ENCODE results near the gene HNRNPD.
A peak's percentile ranks its signal among the peaks of the same experiment; 100 is the strongest.
"Not testable (repeated sequence)": the region's sequence is repeated elsewhere in the genome, so short reads cannot be mapped to it uniquely, and the experiment has no call there.

HNRNPD gene

GRCh38 chr4:82373816-82374625, at the start of gene HNRNPD:
TSS of gene HNRNPD (minus strand) at chr4:82373991. CDS start at chr4:82373678, 313 bp downstream.
- DNase-seq (ENCODE audit: low read depth in 2 of 2, low spot score in 1 of 2) = peak; percentile 69 to 85

GRCh38 chr4:82422616-82423015, 48.8 kb upstream of the HNRNPD start:
- DNase-seq (ENCODE audit: low read depth in 2 of 2, low spot score in 1 of 2) = no peak

- no peak for DNase-seq (ENCODE audit: low read depth in 2 of 2, low spot score in 1 of 2)
Observed at GRCh38 chr4:82421796-82422560, 48.2 kb upstream of the HNRNPD start.

- DNase-seq (ENCODE audit: low read depth in 2 of 2, low spot score in 1 of 2) = no peak
Observed at GRCh38 chr4:82419451-82419850, 45.7 kb upstream of the HNRNPD start.

GRCh38 chr4:82415922-82416365, 42.2 kb upstream of the HNRNPD start:
- DNase-seq (ENCODE audit: low read depth in 2 of 2, low spot score in 1 of 2) = no peak

GRCh38 chr4:82415061-82415460, 41.3 kb upstream of the HNRNPD start:
- DNase-seq (ENCODE audit: low read depth in 2 of 2, low spot score in 1 of 2) = not testable (repeated sequence)

- no peak for DNase-seq (ENCODE audit: low read depth in 2 of 2, low spot score in 1 of 2)
Observed at GRCh38 chr4:82403725-82404124, 29.9 kb upstream of the HNRNPD start.

GRCh38 chr4:82402196-82402775, 28.5 kb upstream of the HNRNPD start:
- DNase-seq (ENCODE audit: low read depth in 2 of 2, low spot score in 1 of 2) = no peak

GRCh38 chr4:82401600-82401999, 27.8 kb upstream of the HNRNPD start:
- DNase-seq (ENCODE audit: low read depth in 2 of 2, low spot score in 1 of 2) = no peak

GRCh38 chr4:82398263-82398662, 24.5 kb upstream of the HNRNPD start:
- DNase-seq (ENCODE audit: low read depth in 2 of 2, low spot score in 1 of 2) = no peak

- no peak for DNase-seq (ENCODE audit: low read depth in 2 of 2, low spot score in 1 of 2)
Observed at GRCh38 chr4:82397527-82397926, 23.7 kb upstream of the HNRNPD start.

- DNase-seq (ENCODE audit: low read depth in 2 of 2, low spot score in 1 of 2) = no peak
Observed at GRCh38 chr4:82394896-82395295, 21.1 kb upstream of the HNRNPD start.

- not testable (repeated sequence) for DNase-seq (ENCODE audit: low read depth in 2 of 2, low spot score in 1 of 2)
Observed at GRCh38 chr4:82390061-82390460, 16.3 kb upstream of the HNRNPD start.

GRCh38 chr4:82388405-82388804, 14.6 kb upstream of the HNRNPD start:
- no peak for DNase-seq (ENCODE audit: low read depth in 2 of 2, low spot score in 1 of 2)

GRCh38 chr4:82386312-82386711, 12.5 kb upstream of the HNRNPD start:
- not testable (repeated sequence) for DNase-seq (ENCODE audit: low read depth in 2 of 2, low spot score in 1 of 2)

GRCh38 chr4:82382751-82383150, 9.0 kb upstream of the HNRNPD start:
- DNase-seq (ENCODE audit: low read depth in 2 of 2, low spot score in 1 of 2) = no peak

- DNase-seq (ENCODE audit: low read depth in 2 of 2, low spot score in 1 of 2) = no peak
Observed at GRCh38 chr4:82381661-82382296, 8.0 kb upstream of the HNRNPD start.

GRCh38 chr4:82381235-82381634, 7.4 kb upstream of the HNRNPD start:
- no peak for DNase-seq (ENCODE audit: low read depth in 2 of 2, low spot score in 1 of 2)

GRCh38 chr4:82380831-82381230, 7.0 kb upstream of the HNRNPD start:
- DNase-seq (ENCODE audit: low read depth in 2 of 2, low spot score in 1 of 2) = no peak

GRCh38 chr4:82380344-82380743, 6.6 kb upstream of the HNRNPD start:
- DNase-seq (ENCODE audit: low read depth in 2 of 2, low spot score in 1 of 2) = no peak

- DNase-seq (ENCODE audit: low read depth in 2 of 2, low spot score in 1 of 2) = no peak
Observed at GRCh38 chr4:82376109-82376508, 2.3 kb upstream of the HNRNPD start.

- peak in 1 of 2 donors; percentile 4 for DNase-seq (ENCODE audit: low read depth in 2 of 2, low spot score in 1 of 2)
Observed at GRCh38 chr4:82373486-82373815, 340 bp downstream of the HNRNPD start.

Measured in stimulated activated CD8-positive, alpha-beta memory T cell treated with anti-CD3 and anti-CD28 coated beads, Interleukin-4, amount 100 ng/mL, for 1 hour (primary cell).